Lower leg skin (tissue), 4 donors: ENCODE results near the gene CDCP2. TPM values are rescaled to one million over a fixed set of nuclear protein-coding genes. Genes with fewer than 3 reads are reported as not detected.

Experiments
- DNase-seq, 2 donors: peaks; one replicate each; pipeline ENCODE4 v3.0.0-alpha.2; 2019; ENCODE audit warnings: low spot score in 2 of 2
- H3K4me3 ChIP-seq: fragments of 200-600 bp; sonication (generic); 2 replicates; pipeline ENCODE4 v1.5.1; 2017; ENCODE audit warnings: mild to moderate bottlenecking, low read depth; ENCODE audit not compliant: poor library complexity, severe bottlenecking
- CTCF ChIP-seq, 3 donors: fragments of 450-650 bp; IDR thresholded peaks; one replicate each; pipeline ENCODE4 v1.5.1; 2016; ENCODE audit warnings: antibody characterized with exemption in 3 of 3, mild to moderate bottlenecking in 3 of 3, moderate library complexity in 2 of 3
- POLR2A ChIP-seq, 2 donors: fragments of 450-650 bp; IDR thresholded peaks; one replicate each; pipeline ENCODE4 v1.6.1; 2016 to 2017; ENCODE audit warnings: antibody characterized with exemption in 2 of 2, mild to moderate bottlenecking in 1 of 2, moderate library complexity in 1 of 2
- WGBS, 2 donors: methylation state at CpG; one replicate each; pipeline ENCODE4 v1.1.5; 2018; 5-methylcytosine and 5-hydroxymethylcytosine counted together
- intact Hi-C: fragments of 100-400 bp; cut with DNase I; formaldehyde crosslinking; loops from one replicate; pipeline ENCODE4 v1.15.0; 2023; ENCODE audit warnings: low total_unique reads
- total RNA-seq, 4 donors: library from RNA; depleted of rRNA; stranded (reverse); fragments of >200 nt; gene quantifications; one replicate each; pipeline ENCODE4 v1.1.0, GENCODE V29; 2016

CDCP2 gene
- total RNA-seq, 4 donors from 2014 or later, result 0.23 to 0.47 (median 0.46) TPM; not detected in 1

- H3K4me3 ChIP-seq, result no peak overlapping the region
- no peak for DNase-seq
- intact Hi-C loops, result loop anchor here (5.0 kb wide), 1 partner anchor 369 kb away; no protein-coding TSS in a partner anchor
- TF ChIP-seq CTCF (IDR thresholded peaks at IDR 0.05), result no peak
- WGBS, 2 donors, result 87 to 93% methylated on average over 8 of the region's 8 CpGs
Measured at GRCh38 chr1:54122992-54123391, 29.8 kb downstream of the CDCP2 start.

- TF ChIP-seq POLR2A (IDR thresholded peaks at IDR 0.05) (no peak), CTCF (IDR thresholded peaks at IDR 0.05) (no peak)
- H3K4me3 ChIP-seq, result no peak overlapping the region
Measured at GRCh38 chr1:54122135-54122751, 30.6 kb downstream of the CDCP2 start.

GRCh38 chr1:54121482-54122134 is 31.2 kb downstream of the CDCP2 start:
- peak; percentile 59 to 96 for DNase-seq
- WGBS, 2 donors, result 14 to 24% methylated on average over 35 to 36 of the region's 36 CpGs
- no peak overlapping the region for H3K4me3 ChIP-seq
- TF ChIP-seq POLR2A (IDR thresholded peaks at IDR 0.05), result no peak
- peak in 1 of 3 donors; percentile 36 for TF ChIP-seq CTCF (IDR thresholded peaks at IDR 0.05)
- intact Hi-C loops, result loop anchor here (5.0 kb wide), 1 partner anchor 371 kb away; no protein-coding TSS in a partner anchor

More at GRCh38 chr1:54122135-54122751, 30.6 kb downstream of the CDCP2 start:
- intact Hi-C loops, result loop anchor here (5.0 kb wide), 1 partner anchor 370 kb away; no protein-coding TSS in a partner anchor
- no peak for DNase-seq
- WGBS, 2 donors, result 55 to 67% methylated on average over 8 to 13 of the region's 14 CpGs

- DNase-seq, result no peak
- no peak overlapping the region for H3K4me3 ChIP-seq
- TF ChIP-seq POLR2A (IDR thresholded peaks at IDR 0.05) (no peak), CTCF (IDR thresholded peaks at IDR 0.05) (no peak)
- intact Hi-C loops, result loop anchor here (5.0 kb wide), 1 partner anchor 371 kb away; no protein-coding TSS in a partner anchor
- 48 to 52% methylated on average over 32 to 33 of the region's 33 CpGs for WGBS, 2 donors
Measured at GRCh38 chr1:54120698-54121481, 31.9 kb downstream of the CDCP2 start.

GRCh38 chr1:54120018-54120697 is 32.6 kb downstream of the CDCP2 start:
- intact Hi-C loops, result loop anchor here (5.0 kb wide), 1 partner anchor 372 kb away; no protein-coding TSS in a partner anchor
- H3K4me3 ChIP-seq, result no peak overlapping the region
- 90 to 93% methylated on average over 13 of the region's 13 CpGs for WGBS, 2 donors
- no peak for DNase-seq
- TF ChIP-seq POLR2A (IDR thresholded peaks at IDR 0.05) (no peak), CTCF (IDR thresholded peaks at IDR 0.05) (peak in 1 of 3 donors; percentile 28)
